Ovary (tissue), 3 donors: ENCODE results near the gene AP2A2.

Experiments used
- POLR2A ChIP-seq: fragments of 450-650 bp; IDR thresholded peaks from one replicate; pipeline ENCODE4 v1.6.1; 2017; ENCODE audit warnings: antibody characterized with exemption, mild to moderate bottlenecking, moderate library complexity
- TF ChIP-seq, protein P1 (sequence below), 3 donors: fragments of 450-650 bp in 2 of 3; fragments of 200-600 bp in 1 of 3; IDR thresholded peaks; one replicate each; pipeline versions ENCODE4 v1.5.1 to v1.8.0; 2016 to 2022; ENCODE audit warnings: antibody characterized with exemption in 3 of 3, mild to moderate bottlenecking in 1 of 3
- donor health status: DM: no; HTN: no; CAD: no.

DNA sequence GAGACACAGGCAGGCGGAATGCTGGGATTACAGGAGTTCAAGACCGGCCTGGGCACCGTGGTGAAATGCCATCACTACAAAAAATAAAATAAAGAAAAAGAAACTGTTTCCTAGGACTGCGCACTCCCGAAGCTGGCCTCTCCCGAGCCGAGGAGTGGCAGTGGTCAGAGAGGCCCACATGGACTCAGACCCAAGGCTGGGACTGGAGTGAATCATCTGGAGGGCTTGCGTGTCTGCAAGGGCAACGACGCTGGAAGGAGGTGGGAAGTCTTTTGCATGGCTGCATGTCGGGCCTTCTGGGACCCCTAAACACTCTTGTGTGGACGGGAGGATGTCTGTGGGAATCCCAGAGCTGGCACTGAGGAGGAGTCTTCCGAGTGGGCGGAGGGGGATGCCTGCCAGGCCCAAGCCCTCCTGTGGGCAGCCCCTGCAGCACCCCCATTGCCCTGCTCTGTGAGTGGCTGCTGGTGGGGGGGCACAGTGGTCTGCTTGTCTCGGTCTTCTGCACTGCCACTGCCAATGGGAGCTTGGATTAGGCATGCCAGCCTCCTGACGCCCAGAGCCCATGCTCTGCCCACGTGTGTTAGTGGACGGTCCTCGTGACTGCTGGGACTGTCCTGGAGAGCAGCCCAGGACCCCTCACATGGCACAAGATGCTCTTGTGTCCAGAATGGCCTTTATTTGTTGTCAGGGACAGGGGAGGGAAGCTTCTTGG, 1.8 kb upstream of the AP2A2 start:
- TF ChIP-seq, protein P1, sequence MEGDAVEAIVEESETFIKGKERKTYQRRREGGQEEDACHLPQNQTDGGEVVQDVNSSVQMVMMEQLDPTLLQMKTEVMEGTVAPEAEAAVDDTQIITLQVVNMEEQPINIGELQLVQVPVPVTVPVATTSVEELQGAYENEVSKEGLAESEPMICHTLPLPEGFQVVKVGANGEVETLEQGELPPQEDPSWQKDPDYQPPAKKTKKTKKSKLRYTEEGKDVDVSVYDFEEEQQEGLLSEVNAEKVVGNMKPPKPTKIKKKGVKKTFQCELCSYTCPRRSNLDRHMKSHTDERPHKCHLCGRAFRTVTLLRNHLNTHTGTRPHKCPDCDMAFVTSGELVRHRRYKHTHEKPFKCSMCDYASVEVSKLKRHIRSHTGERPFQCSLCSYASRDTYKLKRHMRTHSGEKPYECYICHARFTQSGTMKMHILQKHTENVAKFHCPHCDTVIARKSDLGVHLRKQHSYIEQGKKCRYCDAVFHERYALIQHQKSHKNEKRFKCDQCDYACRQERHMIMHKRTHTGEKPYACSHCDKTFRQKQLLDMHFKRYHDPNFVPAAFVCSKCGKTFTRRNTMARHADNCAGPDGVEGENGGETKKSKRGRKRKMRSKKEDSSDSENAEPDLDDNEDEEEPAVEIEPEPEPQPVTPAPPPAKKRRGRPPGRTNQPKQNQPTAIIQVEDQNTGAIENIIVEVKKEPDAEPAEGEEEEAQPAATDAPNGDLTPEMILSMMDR (IDR thresholded peaks at IDR 0.05): no peak
- no peak for TF ChIP-seq POLR2A
